Measurements from ENCODE around the gene FANK1. TPM values are rescaled to one million over a fixed set of nuclear protein-coding genes. Genes with fewer than 3 reads are reported as not detected.

The FANK1 gene
- total RNA-seq, 2 experiments from 2014 or later = not detected

DNA sequence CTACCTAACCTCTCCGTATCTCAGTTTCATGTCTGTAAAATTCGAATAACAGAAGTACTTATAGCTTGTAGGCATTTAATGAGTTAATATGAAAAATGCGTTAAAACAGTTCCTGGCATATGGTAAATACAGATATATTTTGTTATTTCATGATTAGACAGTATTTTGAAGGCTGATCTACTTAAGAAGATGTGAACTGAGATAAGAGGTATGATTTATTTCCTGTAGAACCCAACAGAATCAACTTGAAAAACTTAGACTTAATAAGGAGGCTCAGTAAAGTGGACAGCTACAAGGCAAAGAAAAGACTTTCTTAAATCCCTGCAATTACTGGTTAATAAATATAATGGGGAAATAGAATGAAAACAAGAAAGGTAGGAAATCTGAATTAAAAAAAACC, 103.3 kb downstream of the FANK1 start:
- no peaks in the 10 kb centered on the region for H3K9me2 ChIP-seq (ENCODE audit: insufficient read depth, low read length)
- H3K4me1 ChIP-seq (ENCODE audit: insufficient read depth, low read length, poor library complexity, severe bottlenecking) = no peaks in the 10 kb centered on the region
- H4K20me1 ChIP-seq (ENCODE audit: insufficient read depth, low read length) = no peaks in the 10 kb centered on the region
- H3K36me3 ChIP-seq (ENCODE audit: insufficient read depth, low read length) = no peaks in the 10 kb centered on the region
- ChIA-PET CTCF (ENCODE audit: unreplicated experiment) (no interaction called here), POLR2A (interaction anchor here (0.6 kb wide), 1 partner anchor 95 kb away, joined by 7 read pairs; no protein-coding TSS in a partner anchor)
- H3K79me2 ChIP-seq (ENCODE audit: insufficient read depth, low read depth, low read length) = no peaks in the 10 kb centered on the region
- no TSS peak for BruUV-seq (replicated peaks)
- no peak for DNase-seq (ENCODE audit: low spot score)
- intact Hi-C loops (cut with micrococcal nuclease; ENCODE audit: unreplicated experiment) = no loop called here
- H3K9me3 ChIP-seq (ENCODE audit: low read length) = no peaks in the 10 kb centered on the region
- H3K4me2 ChIP-seq (ENCODE audit: low read length) = no peak overlapping the region
- H2AFZ ChIP-seq (ENCODE audit: low read length) = no peak overlapping the region
- no peak overlapping the region for H3K27ac ChIP-seq (ENCODE audit: low read depth, low read length, poor library complexity, severe bottlenecking)
- H3K4me3 ChIP-seq (ENCODE audit: low read depth, low read length, poor library complexity, severe bottlenecking) = no peak overlapping the region
- TF ChIP-seq, protein P1, sequence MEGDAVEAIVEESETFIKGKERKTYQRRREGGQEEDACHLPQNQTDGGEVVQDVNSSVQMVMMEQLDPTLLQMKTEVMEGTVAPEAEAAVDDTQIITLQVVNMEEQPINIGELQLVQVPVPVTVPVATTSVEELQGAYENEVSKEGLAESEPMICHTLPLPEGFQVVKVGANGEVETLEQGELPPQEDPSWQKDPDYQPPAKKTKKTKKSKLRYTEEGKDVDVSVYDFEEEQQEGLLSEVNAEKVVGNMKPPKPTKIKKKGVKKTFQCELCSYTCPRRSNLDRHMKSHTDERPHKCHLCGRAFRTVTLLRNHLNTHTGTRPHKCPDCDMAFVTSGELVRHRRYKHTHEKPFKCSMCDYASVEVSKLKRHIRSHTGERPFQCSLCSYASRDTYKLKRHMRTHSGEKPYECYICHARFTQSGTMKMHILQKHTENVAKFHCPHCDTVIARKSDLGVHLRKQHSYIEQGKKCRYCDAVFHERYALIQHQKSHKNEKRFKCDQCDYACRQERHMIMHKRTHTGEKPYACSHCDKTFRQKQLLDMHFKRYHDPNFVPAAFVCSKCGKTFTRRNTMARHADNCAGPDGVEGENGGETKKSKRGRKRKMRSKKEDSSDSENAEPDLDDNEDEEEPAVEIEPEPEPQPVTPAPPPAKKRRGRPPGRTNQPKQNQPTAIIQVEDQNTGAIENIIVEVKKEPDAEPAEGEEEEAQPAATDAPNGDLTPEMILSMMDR (conservative IDR thresholded peaks at IDR 0.05; ENCODE audit: low read length) = no peak
- no peak for TF ChIP-seq EZH2phosphoT487 (IDR thresholded peaks at IDR 0.05; ENCODE audit: borderline replicate concordance, low read depth, low read length)

GRCh38 chr10:126001576-126001975, 105.2 kb downstream of the FANK1 start:
- Histone ChIP-seq H3K79me2 (ENCODE audit: insufficient read depth, low read depth, low read length) (no peaks in the 10 kb centered on the region), H4K20me1 (ENCODE audit: insufficient read depth, low read length) (no peaks in the 10 kb centered on the region), H2AFZ (ENCODE audit: low read length) (no peak overlapping the region), H3K4me1 (ENCODE audit: insufficient read depth, low read length, poor library complexity, severe bottlenecking) (no peaks in the 10 kb centered on the region), H3K9me2 (ENCODE audit: insufficient read depth, low read length) (no peaks in the 10 kb centered on the region), H3K4me3 (ENCODE audit: low read depth, low read length, poor library complexity, severe bottlenecking) (no peak overlapping the region), H3K27ac (ENCODE audit: low read depth, low read length, poor library complexity, severe bottlenecking) (no peak overlapping the region), H3K9me3 (ENCODE audit: low read length) (no peaks in the 10 kb centered on the region), H3K4me2 (ENCODE audit: low read length) (no peak overlapping the region), H3K36me3 (ENCODE audit: insufficient read depth, low read length) (no peaks in the 10 kb centered on the region)
- TF ChIP-seq EZH2phosphoT487 (IDR thresholded peaks at IDR 0.05; ENCODE audit: borderline replicate concordance, low read depth, low read length) = no peak
- TF ChIP-seq, protein P1 (conservative IDR thresholded peaks at IDR 0.05; ENCODE audit: low read length) = no peak
- no peak for DNase-seq (ENCODE audit: low spot score)
- ChIA-PET POLR2A (no interaction called here), CTCF (ENCODE audit: unreplicated experiment) (no interaction called here)
- intact Hi-C loops (cut with micrococcal nuclease; ENCODE audit: unreplicated experiment) = no loop called here
- BruUV-seq (replicated peaks) = no TSS peak

DNA sequence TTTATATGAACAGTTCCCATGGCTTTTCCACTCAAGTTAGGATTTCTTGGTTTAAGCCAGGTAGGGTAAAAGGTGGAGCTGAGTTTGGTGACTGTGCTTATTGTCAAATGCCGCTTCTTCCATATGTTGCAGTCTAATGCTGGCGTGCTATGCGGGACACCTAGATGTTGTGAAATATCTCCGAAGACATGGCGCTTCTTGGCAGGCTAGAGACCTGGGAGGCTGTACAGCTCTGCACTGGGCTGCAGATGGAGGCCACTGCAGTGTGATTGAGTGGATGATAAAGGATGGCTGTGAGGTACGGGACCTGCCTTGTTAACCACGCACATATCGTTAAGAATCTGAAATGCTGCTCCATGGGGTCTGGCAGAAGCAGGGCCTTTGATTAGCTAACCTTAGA, 108.4 kb downstream of the FANK1 start:
- Histone ChIP-seq H3K36me3 (ENCODE audit: insufficient read depth, low read length) (no peaks in the 10 kb centered on the region), H3K9me2 (ENCODE audit: insufficient read depth, low read length) (no peaks in the 10 kb centered on the region), H3K4me3 (ENCODE audit: low read depth, low read length, poor library complexity, severe bottlenecking) (no peak overlapping the region), H3K79me2 (ENCODE audit: insufficient read depth, low read depth, low read length) (no peaks in the 10 kb centered on the region), H3K27ac (ENCODE audit: low read depth, low read length, poor library complexity, severe bottlenecking) (no peak overlapping the region), H3K9me3 (ENCODE audit: low read length) (no peaks in the 10 kb centered on the region), H3K4me1 (ENCODE audit: insufficient read depth, low read length, poor library complexity, severe bottlenecking) (no peaks in the 10 kb centered on the region), H2AFZ (ENCODE audit: low read length) (no peak overlapping the region), H3K4me2 (ENCODE audit: low read length) (no peak overlapping the region), H4K20me1 (ENCODE audit: insufficient read depth, low read length) (no peaks in the 10 kb centered on the region)
- ChIA-PET POLR2A (no interaction called here), CTCF (ENCODE audit: unreplicated experiment) (no interaction called here)
- DNase-seq (ENCODE audit: low spot score) = no peak
- intact Hi-C loops (cut with micrococcal nuclease; ENCODE audit: unreplicated experiment) = no loop called here
- no TSS peak for BruUV-seq (replicated peaks)
- no peak for TF ChIP-seq EZH2phosphoT487 (IDR thresholded peaks at IDR 0.05; ENCODE audit: borderline replicate concordance, low read depth, low read length)
- TF ChIP-seq, protein P1 (conservative IDR thresholded peaks at IDR 0.05; ENCODE audit: low read length) = no peak
